ENCODE measurements around the gene RAB27A.

DNA sequence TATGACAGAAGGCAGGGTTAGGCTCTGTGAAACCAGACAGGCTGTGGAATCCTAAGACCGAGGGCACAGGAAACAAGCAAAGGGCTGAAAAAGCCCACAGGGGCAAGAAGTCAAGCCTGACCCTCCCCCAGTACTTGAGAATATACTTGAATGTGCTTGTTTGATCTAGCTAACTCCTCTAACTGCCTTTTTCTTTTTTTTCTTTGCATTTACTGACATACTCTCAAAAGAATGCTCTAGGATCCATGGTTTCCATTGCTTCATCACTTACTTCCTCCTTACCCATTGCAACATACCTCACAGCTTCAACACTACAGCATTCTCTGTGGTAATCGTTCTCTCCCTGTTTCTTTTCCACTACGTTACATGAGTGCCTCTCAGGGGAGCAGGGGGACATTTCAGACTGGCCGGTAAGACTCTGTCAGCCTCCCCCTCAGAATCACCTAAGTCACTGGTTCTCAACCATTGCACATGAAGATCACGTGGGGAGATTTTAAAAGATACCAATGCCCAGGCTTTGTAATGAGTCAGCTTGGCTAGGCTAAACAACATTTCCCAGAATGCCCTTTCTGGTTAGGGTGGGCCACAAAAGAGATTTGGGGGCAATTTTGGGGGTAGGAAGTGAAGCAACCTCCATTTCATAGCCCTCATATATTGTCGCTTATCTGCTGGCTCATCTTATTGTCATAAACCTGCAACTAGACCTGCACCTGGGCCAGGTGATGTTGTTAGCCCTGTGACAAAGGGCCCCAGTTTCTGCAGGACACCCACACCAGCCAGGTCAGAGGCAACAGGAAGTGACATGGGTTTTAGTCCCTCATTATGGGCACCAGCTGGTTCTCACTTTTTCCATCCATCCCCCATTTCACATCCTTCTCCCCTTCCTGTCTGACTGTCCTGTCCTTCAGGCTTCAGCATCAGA lies 68.3 kb downstream of the RAB27A start:
- TF ChIP-seq, protein P1, sequence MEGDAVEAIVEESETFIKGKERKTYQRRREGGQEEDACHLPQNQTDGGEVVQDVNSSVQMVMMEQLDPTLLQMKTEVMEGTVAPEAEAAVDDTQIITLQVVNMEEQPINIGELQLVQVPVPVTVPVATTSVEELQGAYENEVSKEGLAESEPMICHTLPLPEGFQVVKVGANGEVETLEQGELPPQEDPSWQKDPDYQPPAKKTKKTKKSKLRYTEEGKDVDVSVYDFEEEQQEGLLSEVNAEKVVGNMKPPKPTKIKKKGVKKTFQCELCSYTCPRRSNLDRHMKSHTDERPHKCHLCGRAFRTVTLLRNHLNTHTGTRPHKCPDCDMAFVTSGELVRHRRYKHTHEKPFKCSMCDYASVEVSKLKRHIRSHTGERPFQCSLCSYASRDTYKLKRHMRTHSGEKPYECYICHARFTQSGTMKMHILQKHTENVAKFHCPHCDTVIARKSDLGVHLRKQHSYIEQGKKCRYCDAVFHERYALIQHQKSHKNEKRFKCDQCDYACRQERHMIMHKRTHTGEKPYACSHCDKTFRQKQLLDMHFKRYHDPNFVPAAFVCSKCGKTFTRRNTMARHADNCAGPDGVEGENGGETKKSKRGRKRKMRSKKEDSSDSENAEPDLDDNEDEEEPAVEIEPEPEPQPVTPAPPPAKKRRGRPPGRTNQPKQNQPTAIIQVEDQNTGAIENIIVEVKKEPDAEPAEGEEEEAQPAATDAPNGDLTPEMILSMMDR (IDR thresholded peaks at IDR 0.05): no peak
- no peak for TF ChIP-seq POLR2A (IDR thresholded peaks at IDR 0.05)
